Right lobe of liver (tissue), 6 donors: ENCODE data around the gene FABP6. TPM values are rescaled to one million over a fixed set of nuclear protein-coding genes. Genes with fewer than 3 reads are reported as not detected.

Experiments
- ATAC-seq, 4 donors: fragments of 200-7000 bp; cut with Tn5 transposase; one replicate each; pipeline ENCODE4 v1.9.1; 2020; ENCODE audit warnings: mild to moderate bottlenecking in 4 of 4, moderate library complexity in 4 of 4
- DNase-seq, 3 donors: peaks; one replicate each; pipeline ENCODE4 v3.0.0-alpha.2; 2020
- H3K27ac ChIP-seq, 3 donors: fragments of 200-600 bp; one replicate each; pipeline ENCODE4 v1.8.0; 2022
- H3K27me3 ChIP-seq, 2 donors: fragments of 200-600 bp; one replicate each; pipeline ENCODE4 v1.8.0; 2022
- H3K36me3 ChIP-seq, 4 donors: fragments of 200-600 bp; sonication (generic) in 1 of 4; one replicate each; pipeline versions ENCODE4 v1.5.1 to v1.8.0; 2017 to 2022; ENCODE audit warnings: control low read depth in 1 of 4
- H3K4me1 ChIP-seq, 4 donors: fragments of 200-600 bp; sonication (generic) in 1 of 4; one replicate each; pipeline versions ENCODE4 v1.5.1 to v1.8.0; 2017 to 2022; ENCODE audit warnings: control low read depth in 1 of 4
- H3K4me3 ChIP-seq, 3 donors: fragments of 200-600 bp; one replicate each; pipeline ENCODE4 v1.8.0; 2022
- H3K9me3 ChIP-seq, 4 donors: fragments of 200-600 bp; sonication (generic) in 1 of 4; one replicate each; pipeline versions ENCODE4 v1.5.1 to v1.8.0; 2017 to 2022; ENCODE audit warnings: control low read depth in 1 of 4
- CTCF ChIP-seq, 4 donors: fragments of 200-600 bp in 3 of 4; fragments of 450-650 bp in 1 of 4; IDR thresholded peaks; one replicate each; pipeline versions ENCODE4 v1.5.1 to v1.8.0; 2016 to 2022; ENCODE audit warnings: antibody characterized with exemption in 4 of 4, mild to moderate bottlenecking in 2 of 4
- POLR2A ChIP-seq: fragments of 450-650 bp; IDR thresholded peaks from one replicate; pipeline ENCODE4 v1.6.1; 2017; ENCODE audit warnings: antibody characterized with exemption, mild to moderate bottlenecking
- WGBS: methylation state at CpG from one replicate; pipeline ENCODE4 v1.1.6; 2018; ENCODE audit warnings: low coverage, low lambda C conversion rate; ENCODE audit not compliant: insufficient coverage; ENCODE audit errors: missing lambda C conversion rate; 5-methylcytosine and 5-hydroxymethylcytosine counted together
- intact Hi-C, 2 donors: fragments of 100-400 bp; cut with DNase I; formaldehyde crosslinking; loops; one replicate each; pipeline versions ENCODE4 v1.11.2 to v1.14.1; 2022
- total RNA-seq, 6 experiments: library from RNA; depleted of rRNA in 2 of 6; stranded (reverse); fragments of >200 nt in 2 of 6; fragmentation: NEBNext Ultra II Directional in 3 of 6; extraction: Animal tissue kit (Norgen Biotek cat#: 25700) in 3 of 6; gene quantifications; one replicate each; pipeline versions ENCODE4 v1.1.0 to v1.2.4, GENCODE V29; 2016 to 2023
- donor health status: DM: no; HTN: yes; CAD: no.
- donor health status: DM: no; HTN: no; CAD: no.
- donor health status: DM: no; HTN: no; CAD: no.
- donor health status: DM: no; HTN: yes; CAD: no.
- donor health status: DM: no; HTN: yes; CAD: no.

FABP6 gene
- total RNA-seq, 6 experiments from 2014 or later, result not detected

- Histone ChIP-seq H3K36me3 (no peaks in the 10 kb centered on the region), H3K27me3 (no peaks in the 10 kb centered on the region), H3K27ac (no peak overlapping the region), H3K4me1 (peaks cover 0 to 2% (median 0%) of the 10 kb centered on the region in 4 donors), H3K9me3 (no peaks in the 10 kb centered on the region), H3K4me3 (no peak overlapping the region)
- TF ChIP-seq POLR2A, result no peak
- no peak for TF ChIP-seq CTCF (IDR thresholded peaks at IDR 0.05)
- WGBS, result 83% methylated on average over 3 of the region's 5 CpGs
- intact Hi-C loops, result no loop called here
- ATAC-seq (no peak), DNase-seq (no peak)
These were observed 36.7 kb downstream of the FABP6 start for GRCh38 chr5:160266044-160266443.

DNA sequence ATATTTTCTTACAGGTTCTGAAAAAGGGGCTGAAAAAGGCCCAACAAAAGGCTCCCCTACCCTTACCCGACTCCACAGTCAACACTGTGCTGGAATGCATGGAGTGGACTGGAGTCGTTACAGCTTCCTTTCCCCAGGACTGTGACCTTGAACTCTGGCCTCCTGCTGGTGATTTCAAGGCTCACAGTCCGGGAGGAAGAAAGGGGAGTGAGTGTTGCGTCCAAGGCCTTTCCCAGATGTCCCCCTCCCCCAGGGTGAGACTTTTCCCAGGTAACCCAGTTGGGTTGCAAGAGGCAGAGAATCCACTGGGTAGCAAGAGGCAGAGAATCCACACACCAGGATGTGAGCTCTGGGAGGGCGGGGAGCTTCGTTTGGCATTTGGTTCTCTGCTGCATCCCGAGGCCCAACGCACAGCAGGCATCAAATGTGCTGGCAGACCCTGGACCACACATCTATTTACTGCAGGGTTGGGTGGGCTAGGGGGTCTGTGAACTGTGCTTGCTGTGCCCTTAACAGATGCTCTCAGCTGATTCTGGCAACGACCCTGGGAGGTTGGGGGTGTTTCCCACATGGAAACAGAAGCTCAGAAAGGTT lies 37.5 kb downstream of the FABP6 start:
- DNase-seq (no peak), ATAC-seq (no peak)
- no peak overlapping the region for H3K27ac ChIP-seq
- no peak overlapping the region for H3K4me3 ChIP-seq
- TF ChIP-seq CTCF (IDR thresholded peaks at IDR 0.05), result no peak
- TF ChIP-seq POLR2A, result no peak
- H3K36me3 ChIP-seq, result no peaks in the 10 kb centered on the region
- peaks cover 0 to 2% (median 0%) of the 10 kb centered on the region in 4 donors for H3K4me1 ChIP-seq
- no peaks in the 10 kb centered on the region for H3K27me3 ChIP-seq
- intact Hi-C loops, result no loop called here
- 22% methylated on average over 3 of the region's 9 CpGs for WGBS
- H3K9me3 ChIP-seq, result no peaks in the 10 kb centered on the region

- WGBS, result 34% methylated on average over 2 of the region's 5 CpGs
- no peaks in the 10 kb centered on the region for H3K36me3 ChIP-seq
- ATAC-seq (no peak), DNase-seq (no peak)
- peaks cover 0 to 2% (median 0%) of the 10 kb centered on the region in 4 donors for H3K4me1 ChIP-seq
- no peak overlapping the region for H3K4me3 ChIP-seq
- intact Hi-C loops, result no loop called here
- no peaks in the 10 kb centered on the region for H3K27me3 ChIP-seq
- H3K27ac ChIP-seq, result no peak overlapping the region
- TF ChIP-seq POLR2A (no peak), CTCF (IDR thresholded peaks at IDR 0.05) (no peak)
- H3K9me3 ChIP-seq, result no peaks in the 10 kb centered on the region
These were observed 38.8 kb downstream of the FABP6 start for GRCh38 chr5:160268121-160268520.

DNA sequence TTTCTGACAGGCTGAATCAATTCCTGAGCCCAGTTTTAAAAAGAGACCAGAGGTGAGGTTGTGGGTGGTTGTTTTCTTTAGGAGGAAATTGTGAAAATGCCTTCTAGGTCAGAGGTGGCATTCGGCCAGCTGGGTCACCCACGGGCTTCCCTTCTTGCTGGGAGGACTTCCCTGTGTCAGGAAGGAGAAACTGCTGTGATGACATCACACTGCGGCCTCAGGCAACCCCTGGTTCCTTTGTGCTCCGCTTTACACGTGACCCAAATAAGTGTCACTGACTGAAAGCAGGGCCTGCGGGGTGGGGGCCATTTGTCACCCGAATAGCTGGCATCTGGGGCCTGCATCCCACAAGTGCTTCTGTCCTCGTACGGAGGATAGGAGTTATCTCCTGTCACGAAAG lies 39.7 kb downstream of the FABP6 start:
- peak overlapping the region in 1 of 3 donors; percentile 26 for H3K27ac ChIP-seq
- peak; percentile 81 to 93 (median 89) for ATAC-seq

More for the DNA sequence above, 39.7 kb downstream of the FABP6 start:
- Histone ChIP-seq H3K27me3 (no peaks in the 10 kb centered on the region), H3K4me1 (peaks cover 0 to 2% (median 0%) of the 10 kb centered on the region in 4 donors), H3K9me3 (no peaks in the 10 kb centered on the region), H3K36me3 (no peaks in the 10 kb centered on the region), H3K4me3 (no peak overlapping the region)
- TF ChIP-seq CTCF (IDR thresholded peaks at IDR 0.05), result no peak
- no peak for TF ChIP-seq POLR2A
- peak; percentile 85 to 87 (median 86) for DNase-seq
- 7% methylated on average over 2 of the region's 10 CpGs for WGBS
- intact Hi-C loops, result no loop called here
